Lower lobe of right lung (tissue), 2 donors: Measurements from ENCODE around the gene EEPD1. TPM values are rescaled to one million over a fixed set of nuclear protein-coding genes. Genes with fewer than 3 reads are reported as not detected.

Source experiments
- ATAC-seq, 2 donors: fragments of 200-7000 bp; cut with Tn5 transposase; one replicate each; pipeline ENCODE4 v1.9.1; 2020 to 2022; ENCODE audit warnings: mild to moderate bottlenecking in 2 of 2, moderate library complexity in 2 of 2
- DNase-seq: peaks from one replicate; pipeline ENCODE4 v3.0.0-alpha.2; 2020
- H3K27ac ChIP-seq: fragments of 200-600 bp; one replicate; pipeline ENCODE4 v1.8.0; 2022
- H3K27me3 ChIP-seq: fragments of 200-600 bp; one replicate; pipeline ENCODE4 v1.8.0; 2022; ENCODE audit warnings: low read depth
- H3K36me3 ChIP-seq: fragments of 200-600 bp; one replicate; pipeline ENCODE4 v1.8.0; 2022; ENCODE audit warnings: mild to moderate bottlenecking
- H3K4me1 ChIP-seq: fragments of 200-600 bp; one replicate; pipeline ENCODE4 v1.8.0; 2022
- H3K4me3 ChIP-seq: fragments of 200-600 bp; one replicate; pipeline ENCODE4 v1.8.0; 2022; ENCODE audit warnings: mild to moderate bottlenecking
- H3K9me3 ChIP-seq: fragments of 200-600 bp; one replicate; pipeline ENCODE4 v1.8.0; 2022
- intact Hi-C: fragments of 100-400 bp; cut with DNase I; formaldehyde crosslinking; loops from one replicate; pipeline ENCODE4 v1.11.0; 2022
- total RNA-seq: library from RNA; stranded (reverse); fragmentation: NEBNext Ultra II Directional; extraction: Animal tissue kit (Norgen Biotek cat#: 25700); gene quantifications from one replicate; pipeline ENCODE4 v1.2.1, GENCODE V29; 2021
- TF ChIP-seq, protein P1 (sequence below): fragments of 200-600 bp; IDR thresholded peaks from one replicate; pipeline ENCODE4 v1.8.0; 2022; ENCODE audit warnings: antibody characterized with exemption, mild to moderate bottlenecking
- donor health status: DM: no; HTN: yes; CAD: no; lungs with severe emphysema.

EEPD1 gene
- total RNA-seq, 1 donor from 2014 or later, result 7.9 TPM

DNA sequence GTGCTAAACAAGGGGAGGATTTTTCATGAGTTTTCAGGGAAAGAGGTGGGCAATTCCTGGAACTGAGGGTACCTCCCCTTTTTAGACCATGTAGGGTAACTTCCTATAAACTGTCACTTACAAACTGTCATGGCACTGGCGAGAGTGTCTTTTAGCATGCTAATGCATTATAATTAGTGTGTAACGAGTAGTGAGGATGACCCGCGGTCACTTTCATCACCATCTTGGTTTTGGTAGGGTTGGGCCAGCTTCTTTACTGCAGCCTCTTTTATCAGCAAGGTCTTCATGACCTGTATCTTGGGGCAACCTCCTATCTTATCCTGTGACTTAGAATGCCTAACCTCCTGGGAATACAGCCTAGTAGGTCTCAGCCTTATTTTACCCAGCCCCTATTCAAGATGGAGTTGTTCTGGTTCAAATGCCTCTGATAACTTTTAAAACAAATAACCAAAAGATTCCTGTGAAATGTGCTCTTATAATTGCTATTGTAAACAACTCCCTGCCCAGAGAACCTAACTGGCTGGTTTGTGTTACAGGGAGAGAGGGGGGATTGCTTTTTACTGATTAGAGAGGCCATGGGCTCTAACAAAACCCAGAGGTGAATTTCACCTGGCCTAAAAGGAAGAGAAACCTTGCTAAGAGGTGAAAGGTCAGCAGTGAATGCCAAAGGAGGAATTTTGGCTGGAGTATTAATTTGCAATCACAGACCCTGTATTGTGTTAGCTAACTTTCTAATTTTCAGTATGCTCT, 64.3 kb downstream of the EEPD1 start:
- TF ChIP-seq, protein P1, sequence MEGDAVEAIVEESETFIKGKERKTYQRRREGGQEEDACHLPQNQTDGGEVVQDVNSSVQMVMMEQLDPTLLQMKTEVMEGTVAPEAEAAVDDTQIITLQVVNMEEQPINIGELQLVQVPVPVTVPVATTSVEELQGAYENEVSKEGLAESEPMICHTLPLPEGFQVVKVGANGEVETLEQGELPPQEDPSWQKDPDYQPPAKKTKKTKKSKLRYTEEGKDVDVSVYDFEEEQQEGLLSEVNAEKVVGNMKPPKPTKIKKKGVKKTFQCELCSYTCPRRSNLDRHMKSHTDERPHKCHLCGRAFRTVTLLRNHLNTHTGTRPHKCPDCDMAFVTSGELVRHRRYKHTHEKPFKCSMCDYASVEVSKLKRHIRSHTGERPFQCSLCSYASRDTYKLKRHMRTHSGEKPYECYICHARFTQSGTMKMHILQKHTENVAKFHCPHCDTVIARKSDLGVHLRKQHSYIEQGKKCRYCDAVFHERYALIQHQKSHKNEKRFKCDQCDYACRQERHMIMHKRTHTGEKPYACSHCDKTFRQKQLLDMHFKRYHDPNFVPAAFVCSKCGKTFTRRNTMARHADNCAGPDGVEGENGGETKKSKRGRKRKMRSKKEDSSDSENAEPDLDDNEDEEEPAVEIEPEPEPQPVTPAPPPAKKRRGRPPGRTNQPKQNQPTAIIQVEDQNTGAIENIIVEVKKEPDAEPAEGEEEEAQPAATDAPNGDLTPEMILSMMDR, result no peak
- H3K27ac ChIP-seq, result no peak overlapping the region
- no peak overlapping the region for H3K4me3 ChIP-seq
- no peak for ATAC-seq
- intact Hi-C loops, result no loop called here
- no peaks in the 10 kb centered on the region for H3K36me3 ChIP-seq
- H3K4me1 ChIP-seq, result no peaks in the 10 kb centered on the region
- no peak for DNase-seq
- H3K27me3 ChIP-seq, result no peaks in the 10 kb centered on the region
- no peaks in the 10 kb centered on the region for H3K9me3 ChIP-seq

DNA sequence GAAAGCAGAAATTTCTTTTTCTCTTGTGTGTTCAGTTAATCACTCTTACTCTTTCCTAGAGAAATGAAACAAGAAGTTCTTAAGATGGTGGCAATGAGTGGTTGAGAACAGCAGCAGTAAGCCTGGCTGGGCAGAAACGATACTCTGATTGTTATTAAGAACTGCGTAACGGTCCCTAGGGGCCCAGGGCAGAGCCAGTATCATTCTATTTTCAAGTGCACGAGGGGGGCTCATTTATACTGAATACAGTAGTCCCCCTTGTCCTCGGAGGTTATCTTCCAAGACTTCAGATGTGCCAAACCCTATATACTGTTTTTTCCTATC, 64.9 kb downstream of the EEPD1 start:
- Histone ChIP-seq H3K27me3 (no peaks in the 10 kb centered on the region), H3K36me3 (no peaks in the 10 kb centered on the region), H3K4me1 (no peaks in the 10 kb centered on the region), H3K27ac (no peak overlapping the region), H3K4me3 (no peak overlapping the region), H3K9me3 (no peaks in the 10 kb centered on the region)
- DNase-seq (no peak), ATAC-seq (no peak)
- TF ChIP-seq, protein P1, result no peak
- intact Hi-C loops, result no loop called here

DNA sequence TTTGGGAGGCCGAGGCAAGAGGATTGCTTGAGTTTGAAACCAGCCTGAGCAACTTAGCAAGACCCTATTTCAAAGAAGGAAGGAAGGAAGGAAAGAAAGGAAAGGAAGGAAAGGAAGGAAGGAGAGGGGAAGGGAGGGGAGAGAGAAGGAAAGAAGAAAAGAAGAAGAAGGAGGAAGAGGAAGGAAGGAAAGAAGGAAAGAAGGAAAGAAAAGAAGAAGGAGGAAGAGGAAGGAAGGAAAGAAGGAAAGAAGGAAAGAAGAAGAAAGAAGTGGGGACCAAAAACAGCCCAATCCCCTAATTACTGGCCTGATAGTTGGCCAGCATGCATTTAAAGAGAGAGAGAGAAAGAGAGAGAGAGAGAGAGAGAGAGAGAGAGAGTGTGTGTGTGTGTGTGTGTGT, 66.4 kb downstream of the EEPD1 start:
- intact Hi-C loops, result no loop called here
- Histone ChIP-seq H3K27me3 (no peaks in the 10 kb centered on the region), H3K4me3 (no peak overlapping the region), H3K9me3 (no peaks in the 10 kb centered on the region), H3K4me1 (no peaks in the 10 kb centered on the region), H3K27ac (no peak overlapping the region), H3K36me3 (no peaks in the 10 kb centered on the region)
- TF ChIP-seq, protein P1, result no peak
- no peak for DNase-seq
- no peak for ATAC-seq

DNA sequence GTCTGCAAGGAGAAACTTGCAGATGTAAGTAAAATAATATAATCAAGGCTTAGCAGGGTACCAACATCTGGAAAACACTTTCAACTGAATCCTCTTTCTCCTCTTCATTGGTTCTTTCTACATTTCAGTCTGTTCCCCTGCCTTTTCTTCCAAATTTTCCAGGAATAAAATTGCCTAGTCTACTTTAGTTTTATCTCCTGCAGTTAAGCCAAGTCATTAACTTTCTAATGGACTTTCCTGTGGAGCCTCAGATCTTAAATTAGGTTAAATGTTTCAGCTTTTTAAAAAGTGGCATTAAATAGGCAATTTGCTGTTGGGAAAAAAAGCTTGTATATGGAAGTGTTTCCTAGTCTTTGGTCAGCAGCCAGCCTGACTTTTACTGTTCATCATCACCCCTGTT, 70.8 kb downstream of the EEPD1 start:
- no peaks in the 10 kb centered on the region for H3K9me3 ChIP-seq
- TF ChIP-seq, protein P1, result no peak
- no peaks in the 10 kb centered on the region for H3K27me3 ChIP-seq
- intact Hi-C loops, result no loop called here
- no peak overlapping the region for H3K4me3 ChIP-seq
- ATAC-seq (no peak), DNase-seq (no peak)
- H3K36me3 ChIP-seq, result no peaks in the 10 kb centered on the region
- H3K27ac ChIP-seq, result no peak overlapping the region
- peaks cover 12% of the 10 kb centered on the region for H3K4me1 ChIP-seq

DNA sequence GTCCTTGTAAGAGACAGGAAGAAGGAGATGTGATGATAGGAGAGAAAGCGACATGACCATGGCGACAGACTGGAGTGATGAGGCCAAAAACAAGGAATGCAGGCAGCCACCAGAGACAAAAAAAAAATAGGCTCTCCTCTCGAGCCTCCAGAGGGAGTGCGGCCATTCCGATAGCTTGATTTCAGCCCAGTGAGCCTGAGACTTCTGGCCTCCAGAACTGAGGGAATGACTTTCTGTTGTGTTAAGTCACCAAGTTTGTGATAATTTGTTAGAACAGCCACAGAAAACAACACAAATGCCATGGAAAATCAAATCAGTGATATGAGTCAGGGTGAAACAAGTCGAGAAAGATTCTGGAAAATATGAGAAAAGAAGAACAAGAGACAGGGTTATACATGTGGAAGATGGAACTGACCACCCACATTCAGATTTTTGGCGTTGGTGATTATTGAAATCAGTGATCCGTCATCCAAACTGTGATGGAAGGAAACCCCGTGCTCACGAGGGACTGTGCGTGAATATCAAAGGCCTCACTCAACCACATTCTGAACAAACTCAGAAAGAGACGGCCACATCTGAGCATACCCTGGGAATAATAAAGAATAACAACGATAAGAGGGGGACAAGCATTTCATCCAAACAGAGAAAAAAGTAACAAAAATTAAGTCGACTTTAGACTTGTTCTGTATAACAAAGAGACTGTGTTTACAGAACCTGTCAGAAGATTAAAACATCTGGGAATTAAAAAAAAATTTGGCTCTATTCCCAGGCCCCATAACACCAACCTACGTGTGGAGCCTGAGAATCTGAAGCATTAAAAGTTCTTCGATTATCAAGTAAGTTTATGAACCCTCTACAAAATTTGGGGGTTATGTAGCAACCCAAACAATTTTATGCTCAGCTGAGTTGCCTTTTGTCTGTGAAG, 72.1 kb downstream of the EEPD1 start:
- Histone ChIP-seq H3K4me3 (no peak overlapping the region), H3K36me3 (no peaks in the 10 kb centered on the region), H3K4me1 (peaks cover 12% of the 10 kb centered on the region), H3K27me3 (no peaks in the 10 kb centered on the region), H3K9me3 (no peaks in the 10 kb centered on the region), H3K27ac (no peak overlapping the region)
- TF ChIP-seq, protein P1, result no peak
- ATAC-seq (no peak), DNase-seq (no peak)
- intact Hi-C loops, result no loop called here
